ENCODE measurements around the gene MAP2K2.

MAP2K2 gene

GRCh38 chr19:4077800-4078684 lies 45.9 kb downstream of the MAP2K2 start:
- no peak for DNase-seq (ENCODE audit: low read depth)

GRCh38 chr19:4077007-4077374 lies 46.9 kb downstream of the MAP2K2 start:
- DNase-seq (ENCODE audit: low read depth), result no peak

- DNase-seq (ENCODE audit: low read depth), result no peak
Measured at GRCh38 chr19:4075373-4075772, 48.5 kb downstream of the MAP2K2 start.

- DNase-seq (ENCODE audit: low read depth), result no peak
Measured at GRCh38 chr19:4071610-4072009, 52.3 kb downstream of the MAP2K2 start.

GRCh38 chr19:4069331-4069959 lies 54.5 kb downstream of the MAP2K2 start:
- DNase-seq (ENCODE audit: low read depth), result no peak

GRCh38 chr19:4068047-4068966 lies 55.6 kb downstream of the MAP2K2 start:
- no peak for DNase-seq (ENCODE audit: low read depth)

- DNase-seq (ENCODE audit: low read depth), result no peak
Measured at GRCh38 chr19:4067396-4068046, 56.4 kb downstream of the MAP2K2 start.

- DNase-seq (ENCODE audit: low read depth), result peak; percentile 43
Measured at GRCh38 chr19:4066682-4067395, 57.1 kb downstream of the MAP2K2 start, which contains the start of gene ZBTB7A. Gene ZBTB7A, minus strand, starts transcription at chr19:4066899. Its CDS starts 11,667 bp downstream, at chr19:4055232.

GRCh38 chr19:4066176-4066606 lies 57.7 kb downstream of the MAP2K2 start:
- no peak for DNase-seq (ENCODE audit: low read depth)

GRCh38 chr19:4065430-4066175 lies 58.3 kb downstream of the MAP2K2 start:
- DNase-seq (ENCODE audit: low read depth), result peak; percentile 92

GRCh38 chr19:4064496-4065260 lies 59.2 kb downstream of the MAP2K2 start:
- no peak for DNase-seq (ENCODE audit: low read depth)

- no peak for DNase-seq (ENCODE audit: low read depth)
Measured at GRCh38 chr19:4064149-4064495, 59.8 kb downstream of the MAP2K2 start.

GRCh38 chr19:4063369-4064148 lies 60.4 kb downstream of the MAP2K2 start:
- DNase-seq (ENCODE audit: low read depth), result no peak

- no peak for DNase-seq (ENCODE audit: low read depth)
Measured at GRCh38 chr19:4062419-4063368, 61.2 kb downstream of the MAP2K2 start.

GRCh38 chr19:4061683-4062418 lies 62.1 kb downstream of the MAP2K2 start:
- no peak for DNase-seq (ENCODE audit: low read depth)

GRCh38 chr19:4061178-4061682 lies 62.7 kb downstream of the MAP2K2 start:
- DNase-seq (ENCODE audit: low read depth), result no peak
